Prostate gland (tissue), 2 donors: ENCODE measurements around the gene FAM241A. TPM values are rescaled to one million over a fixed set of nuclear protein-coding genes. Genes with fewer than 3 reads are reported as not detected.

Experiments used
- DNase-seq: peaks from one replicate; pipeline ENCODE4 v3.0.0-alpha.2; 2019; ENCODE audit warnings: low spot score
- H3K27ac ChIP-seq, 2 donors: fragments of 200-600 bp; sonication (generic); 2 replicates each; pipeline ENCODE4 v1.5.1; 2017 to 2019
- H3K27me3 ChIP-seq: fragments of 200-600 bp; sonication (generic); replicated peaks from 2 replicates; pipeline ENCODE4 v1.5.1; 2019; ENCODE audit not compliant: insufficient read depth
- H3K36me3 ChIP-seq, 2 donors: fragments of 200-600 bp; sonication (generic); 1 replicate in 1 of 2; 2 replicates in 1 of 2; pipeline versions ENCODE4 v1.5.1 to v1.8.1; 2017 to 2019
- H3K4me1 ChIP-seq: fragments of 200-600 bp; sonication (generic); replicated peaks from 2 replicates; pipeline ENCODE4 v1.5.1; 2019
- H3K4me3 ChIP-seq, 2 donors: fragments of 200-600 bp; sonication (generic); 2 replicates each; pipeline ENCODE4 v1.5.1; 2017 to 2019
- H3K9me3 ChIP-seq: fragments of 200-600 bp; sonication (generic); 2 replicates; pipeline ENCODE4 v1.5.1; 2017
- CTCF ChIP-seq, 4 experiments: fragments of 200-600 bp in 2 of 4; fragments of 450-650 bp in 2 of 4; sonication (generic) in 2 of 4; IDR thresholded peaks; 1 replicate in 3 of 4; 2 replicates in 1 of 4; pipeline ENCODE4 v1.5.1; 2016 to 2019; ENCODE audit warnings: antibody characterized with exemption in 4 of 4, mild to moderate bottlenecking in 2 of 4, moderate library complexity in 2 of 4
- POLR2A ChIP-seq: fragments of 450-650 bp; IDR thresholded peaks from one replicate; pipeline ENCODE4 v1.6.1; 2016; ENCODE audit warnings: antibody characterized with exemption, mild to moderate bottlenecking
- POLR2AphosphoS5 ChIP-seq: sonication (generic); formaldehyde crosslinking; IDR thresholded peaks from one replicate; pipeline ENCODE4 v1.6.1; 2017; ENCODE audit warnings: antibody characterized with exemption
- WGBS: methylation state at CpG from one replicate; pipeline ENCODE4 v1.1.5; 2018; 5-methylcytosine and 5-hydroxymethylcytosine counted together
- intact Hi-C: fragments of 100-400 bp; cut with DNase I; formaldehyde crosslinking; loops from one replicate; pipeline ENCODE4 v1.14.2; 2022
- total RNA-seq, 2 donors: library from RNA; depleted of rRNA; stranded (reverse); fragments of >200 nt; gene quantifications; one replicate each; pipeline ENCODE4 v1.1.0, GENCODE V29; 2016

Gene FAM241A
- total RNA-seq, 2 donors from 2014 or later, result 3.6 to 3.7 TPM

DNA sequence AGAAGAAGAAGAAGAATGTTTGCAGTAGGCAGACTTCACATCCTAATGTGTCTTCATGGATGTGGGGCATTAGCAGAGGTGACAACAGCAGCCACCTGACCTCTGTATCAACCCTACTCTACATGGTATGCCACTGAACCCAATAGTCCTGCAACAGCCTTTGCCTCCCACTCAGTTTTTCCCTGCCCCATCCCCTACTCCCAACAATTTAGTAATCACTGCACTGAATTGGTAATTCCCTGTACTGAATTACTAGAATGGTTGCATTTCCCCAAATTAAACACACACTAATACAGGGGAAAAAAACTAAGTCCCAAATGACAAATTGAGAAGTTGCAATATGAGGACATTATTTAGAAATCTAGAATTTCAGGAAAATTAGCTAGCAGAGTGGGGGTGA, 31.4 kb upstream of the FAM241A start:
- peaks cover 7% of the 10 kb centered on the region for H3K4me1 ChIP-seq
- intact Hi-C loops, result no loop called here
- H3K4me3 ChIP-seq, result no peak overlapping the region
- DNase-seq, result no peak
- H3K9me3 ChIP-seq, result no peaks in the 10 kb centered on the region
- no peak for TF ChIP-seq POLR2AphosphoS5
- TF ChIP-seq POLR2A, result no peak
- TF ChIP-seq CTCF (IDR thresholded peaks at IDR 0.05), result no peak
- H3K27ac ChIP-seq, result peak overlapping the region; percentile 75 to 76
- no peaks in the 10 kb centered on the region for H3K36me3 ChIP-seq
- H3K27me3 ChIP-seq, result no peaks in the 10 kb centered on the region

- Histone ChIP-seq H3K9me3 (no peaks in the 10 kb centered on the region), H3K4me1 (peaks cover 7% of the 10 kb centered on the region), H3K36me3 (no peaks in the 10 kb centered on the region), H3K4me3 (no peak overlapping the region), H3K27ac (no peak overlapping the region), H3K27me3 (no peaks in the 10 kb centered on the region)
- intact Hi-C loops, result no loop called here
- no peak for DNase-seq
- TF ChIP-seq POLR2A (no peak), CTCF (IDR thresholded peaks at IDR 0.05) (no peak), POLR2AphosphoS5 (no peak)
Observed at GRCh38 chr4:112114452-112114851, 30.8 kb upstream of the FAM241A start.

DNA sequence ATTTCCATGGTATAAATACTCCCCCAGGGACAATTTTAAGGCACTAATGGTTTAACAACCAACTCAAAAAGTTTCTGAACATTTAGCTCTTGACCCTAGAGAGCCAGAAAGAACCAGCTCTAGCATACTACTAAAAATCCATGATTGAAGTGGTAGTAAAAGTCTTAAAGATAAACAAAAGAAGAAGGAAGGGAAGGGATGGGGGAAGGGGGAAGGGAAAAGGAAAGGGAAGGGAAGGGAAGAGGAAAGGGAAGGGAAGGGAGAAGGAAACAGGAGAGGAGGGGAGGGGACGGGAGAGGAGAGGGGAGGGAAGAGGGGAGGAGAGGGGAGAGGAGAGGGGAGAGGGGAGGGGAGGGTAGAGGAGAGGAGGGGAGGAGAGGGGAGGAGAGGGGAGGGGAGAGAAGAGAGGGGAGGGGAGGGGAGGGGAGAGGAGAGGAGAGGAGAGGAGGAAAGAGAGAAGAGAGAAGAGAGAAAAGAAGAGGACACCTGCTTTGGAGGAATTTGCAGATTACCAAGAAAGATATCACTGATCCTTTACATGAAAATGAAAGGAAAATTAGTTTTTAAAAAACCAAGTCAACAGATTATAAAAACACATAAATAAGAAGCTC, 26.4 kb upstream of the FAM241A start:
- 46% methylated on average over 1 of the region's 1 CpG for WGBS
- no peaks in the 10 kb centered on the region for H3K36me3 ChIP-seq
- no peaks in the 10 kb centered on the region for H3K27me3 ChIP-seq
- no peaks in the 10 kb centered on the region for H3K9me3 ChIP-seq
- DNase-seq, result no peak
- H3K4me3 ChIP-seq, result no peak overlapping the region
- no peak for TF ChIP-seq POLR2A
- no peak for TF ChIP-seq POLR2AphosphoS5
- TF ChIP-seq CTCF (IDR thresholded peaks at IDR 0.05), result no peak
- H3K27ac ChIP-seq, result no peak overlapping the region
- H3K4me1 ChIP-seq, result no peaks in the 10 kb centered on the region
- intact Hi-C loops, result no loop called here

DNA sequence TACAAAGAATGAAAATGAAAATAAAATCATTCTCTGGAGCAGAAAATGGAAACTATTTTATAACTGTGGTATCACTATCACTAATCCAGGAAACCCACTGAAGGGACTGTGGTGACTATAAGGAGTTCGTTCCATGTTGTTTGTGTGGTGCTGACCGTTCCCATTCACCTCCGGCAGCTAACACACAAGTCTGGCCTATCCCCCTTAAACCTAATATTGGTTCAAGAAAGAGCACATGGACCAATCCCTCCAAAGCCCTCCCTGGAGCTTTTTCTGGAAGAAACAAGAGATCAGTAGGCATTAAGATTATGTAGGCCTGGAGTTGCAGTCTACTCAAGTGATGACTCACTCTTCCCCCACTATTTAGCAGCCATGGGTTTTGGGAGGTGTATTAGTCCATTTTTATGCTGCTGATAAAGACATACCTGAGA, 25.9 kb upstream of the FAM241A start:
- Histone ChIP-seq H3K4me1 (no peaks in the 10 kb centered on the region), H3K9me3 (no peaks in the 10 kb centered on the region), H3K27me3 (no peaks in the 10 kb centered on the region), H3K4me3 (no peak overlapping the region), H3K27ac (no peak overlapping the region), H3K36me3 (no peaks in the 10 kb centered on the region)
- 83% methylated on average over 3 of the region's 3 CpGs for whole genome bisulfite sequencing
- TF ChIP-seq POLR2AphosphoS5, result no peak
- no peak for TF ChIP-seq POLR2A
- no peak for TF ChIP-seq CTCF (IDR thresholded peaks at IDR 0.05)
- no peak for DNase-seq
- intact Hi-C loops, result no loop called here

- 93% methylated on average over 2 of the region's 2 CpGs for WGBS
- Histone ChIP-seq H3K9me3 (no peaks in the 10 kb centered on the region), H3K4me3 (no peak overlapping the region), H3K27me3 (no peaks in the 10 kb centered on the region), H3K4me1 (no peaks in the 10 kb centered on the region), H3K36me3 (no peaks in the 10 kb centered on the region), H3K27ac (no peak overlapping the region)
- intact Hi-C loops, result no loop called here
- DNase-seq, result no peak
- TF ChIP-seq CTCF (IDR thresholded peaks at IDR 0.05) (no peak), POLR2A (no peak), POLR2AphosphoS5 (no peak)
Observed at GRCh38 chr4:112120021-112120420, 25.2 kb upstream of the FAM241A start.
